Endodermal cell (in vitro differentiated cells): ENCODE results near the gene MEGF11. TPM values are rescaled to one million over a fixed set of nuclear protein-coding genes. Genes with fewer than 3 reads are reported as not detected.

ENCODE experiments used
- DNase-seq: peaks from one replicate; pipeline ENCODE4 v3.0.0-alpha.2; 2017
- H3K27ac ChIP-seq: 2 replicates; pipeline ENCODE4 v1.5.1; 2013; ENCODE audit warnings: mild to moderate bottlenecking, low read depth, low read length, moderate library complexity
- H3K27me3 ChIP-seq: 2 replicates; pipeline ENCODE4 v1.6.1; 2013; ENCODE audit warnings: mild to moderate bottlenecking, low read length, moderate library complexity; ENCODE audit not compliant: insufficient read depth, control insufficient read depth, poor library complexity, severe bottlenecking
- H3K36me3 ChIP-seq: 2 replicates; pipeline ENCODE4 v1.7.0; 2013; ENCODE audit warnings: mild to moderate bottlenecking, low read length, moderate library complexity; ENCODE audit not compliant: control insufficient read depth, insufficient read depth
- H3K4me1 ChIP-seq: one replicate; pipeline ENCODE4 v1.7.0; 2013; ENCODE audit warnings: low read length; ENCODE audit not compliant: control insufficient read depth, insufficient read depth
- H3K4me3 ChIP-seq: 2 replicates; pipeline ENCODE4 v1.5.1; 2013; ENCODE audit warnings: mild to moderate bottlenecking, low read length, moderate library complexity
- H3K9ac ChIP-seq: 2 replicates; pipeline ENCODE4 v1.6.1; 2013; ENCODE audit warnings: mild to moderate bottlenecking, low read length, moderate library complexity; ENCODE audit not compliant: poor library complexity, severe bottlenecking; ENCODE audit errors: extremely low read depth
- H3K9me3 ChIP-seq: 2 replicates; pipeline ENCODE4 v1.6.1; 2013; ENCODE audit warnings: mild to moderate bottlenecking, low read length, moderate library complexity; ENCODE audit not compliant: control insufficient read depth
- H3K27ac Mint-ChIP-seq: 2 replicates; pipeline ENCODE4 v1.8.0; 2020; ENCODE audit warnings: mixed read lengths
- H3K27me3 Mint-ChIP-seq: 2 replicates; pipeline ENCODE4 v1.8.0; 2021; ENCODE audit warnings: mild to moderate bottlenecking, mixed read lengths; ENCODE audit not compliant: insufficient read depth
- H3K36me3 Mint-ChIP-seq: 2 replicates; pipeline ENCODE4 v1.8.0; 2020; ENCODE audit warnings: low read depth, mixed read lengths
- H3K4me1 Mint-ChIP-seq: 2 replicates; pipeline ENCODE4 v1.8.0; 2020; ENCODE audit warnings: mixed read lengths
- H3K4me3 Mint-ChIP-seq: 2 replicates; pipeline ENCODE4 v1.8.0; 2020; ENCODE audit warnings: mild to moderate bottlenecking, moderate library complexity, mixed read lengths
- H3K9me3 Mint-ChIP-seq: 2 replicates; pipeline ENCODE4 v1.8.0; 2020; ENCODE audit warnings: mild to moderate bottlenecking, mixed read lengths
- WGBS, 2 experiments: methylation state at CpG; one replicate each; pipeline versions ENCODE4 v1.1.5 to v1.1.7; 2013; ENCODE audit warnings: missing lambda C conversion rate in 2 of 2, mixed read lengths in 1 of 2; ENCODE audit not compliant: insufficient coverage in 1 of 2, insufficient read length in 1 of 2; 5-methylcytosine and 5-hydroxymethylcytosine counted together
- total RNA-seq, 2 donors: library from RNA; stranded (reverse); fragmentation: NEBNext Ultra II Directional in 1 of 2; extraction: Animal tissue kit (Norgen Biotek cat#: 25700) in 1 of 2; gene quantifications; 2 replicates in 1 of 2; 3 replicates in 1 of 2; pipeline ENCODE4 v1.2.1, GENCODE V29; 2021
- TF ChIP-seq, protein P1 (sequence below): fragments of 200-600 bp; sonication (generic); conservative IDR thresholded peaks from 2 replicates; pipeline ENCODE4 v1.5.0; 2021; ENCODE audit warnings: antibody characterized with exemption, mild to moderate bottlenecking

The MEGF11 gene
- total RNA-seq, 2 donors from 2014 or later = 0.73 to 1.2 TPM

DNA sequence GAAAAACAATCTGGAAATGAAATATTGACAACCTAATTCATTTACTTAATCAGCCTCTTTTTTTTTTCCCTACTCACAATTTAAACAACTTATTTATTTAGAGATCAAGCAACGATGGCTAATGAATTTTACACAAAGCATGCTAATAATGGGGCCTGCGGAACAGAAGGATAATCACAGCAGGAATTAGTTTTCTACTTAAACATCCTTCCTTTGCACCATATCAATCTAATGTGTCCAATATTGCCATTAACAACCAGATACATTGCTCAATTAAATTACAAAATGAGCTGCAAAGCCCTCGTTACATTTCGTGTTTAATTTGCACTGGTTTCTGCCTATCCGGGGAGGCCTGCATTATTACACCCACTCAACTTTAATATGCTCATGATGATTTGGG, 285.0 kb downstream of the MEGF11 start:
- no peaks in the 10 kb centered on the region for H3K27me3 Mint-ChIP-seq
- 94 to 95% methylated on average over 5 of the region's 5 CpGs for WGBS, 2 experiments

DNA sequence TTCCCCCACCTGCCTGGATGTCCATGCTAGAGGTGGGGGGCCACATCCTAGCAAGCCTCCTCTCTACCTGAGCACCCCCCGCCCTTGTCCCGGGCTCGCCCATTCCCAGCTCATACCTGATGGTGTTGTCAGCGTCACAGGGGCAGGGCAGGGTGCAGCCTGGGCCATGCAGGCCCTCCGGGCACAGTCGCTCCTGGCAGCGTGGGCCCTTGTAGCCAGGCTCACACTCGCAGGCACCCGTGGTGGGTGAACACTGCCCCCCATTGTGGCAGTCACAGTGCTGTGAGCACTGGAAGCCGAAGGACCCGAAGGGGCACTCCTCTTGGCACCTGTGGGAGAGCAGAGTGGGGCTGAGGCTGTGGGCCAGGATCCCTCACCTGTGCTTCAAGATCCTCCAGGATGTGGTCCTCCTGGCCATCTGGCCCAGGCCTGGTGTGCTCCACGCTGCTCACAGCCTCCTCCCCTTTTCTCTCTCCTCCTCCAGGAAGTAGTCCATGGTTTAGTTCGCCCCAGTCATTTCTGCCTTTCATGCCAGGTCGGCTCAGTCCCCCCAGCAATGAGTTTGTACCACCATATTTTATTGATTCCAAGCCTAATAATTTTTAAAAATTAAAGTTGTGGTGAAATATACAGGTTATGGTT, 288.6 kb downstream of the MEGF11 start:
- H3K9me3 Mint-ChIP-seq = no peaks in the 10 kb centered on the region
- H3K4me1 Mint-ChIP-seq = no peaks in the 10 kb centered on the region
- no peaks in the 10 kb centered on the region for H3K4me1 ChIP-seq
- no peaks in the 10 kb centered on the region for H3K36me3 ChIP-seq
- H3K9me3 ChIP-seq = no peaks in the 10 kb centered on the region
- no peak overlapping the region for H3K4me3 Mint-ChIP-seq
- no peaks in the 10 kb centered on the region for H3K36me3 Mint-ChIP-seq
- H3K4me3 ChIP-seq = no peak overlapping the region
- WGBS, 2 experiments = 80 to 93% methylated on average over 1 to 14 of the region's 14 CpGs
- no peak overlapping the region for H3K27ac Mint-ChIP-seq
- no peak overlapping the region for H3K9ac ChIP-seq
- TF ChIP-seq, protein P1, sequence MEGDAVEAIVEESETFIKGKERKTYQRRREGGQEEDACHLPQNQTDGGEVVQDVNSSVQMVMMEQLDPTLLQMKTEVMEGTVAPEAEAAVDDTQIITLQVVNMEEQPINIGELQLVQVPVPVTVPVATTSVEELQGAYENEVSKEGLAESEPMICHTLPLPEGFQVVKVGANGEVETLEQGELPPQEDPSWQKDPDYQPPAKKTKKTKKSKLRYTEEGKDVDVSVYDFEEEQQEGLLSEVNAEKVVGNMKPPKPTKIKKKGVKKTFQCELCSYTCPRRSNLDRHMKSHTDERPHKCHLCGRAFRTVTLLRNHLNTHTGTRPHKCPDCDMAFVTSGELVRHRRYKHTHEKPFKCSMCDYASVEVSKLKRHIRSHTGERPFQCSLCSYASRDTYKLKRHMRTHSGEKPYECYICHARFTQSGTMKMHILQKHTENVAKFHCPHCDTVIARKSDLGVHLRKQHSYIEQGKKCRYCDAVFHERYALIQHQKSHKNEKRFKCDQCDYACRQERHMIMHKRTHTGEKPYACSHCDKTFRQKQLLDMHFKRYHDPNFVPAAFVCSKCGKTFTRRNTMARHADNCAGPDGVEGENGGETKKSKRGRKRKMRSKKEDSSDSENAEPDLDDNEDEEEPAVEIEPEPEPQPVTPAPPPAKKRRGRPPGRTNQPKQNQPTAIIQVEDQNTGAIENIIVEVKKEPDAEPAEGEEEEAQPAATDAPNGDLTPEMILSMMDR = no peak
- H3K27ac ChIP-seq = no peak overlapping the region
- no peaks in the 10 kb centered on the region for H3K27me3 Mint-ChIP-seq
- DNase-seq = no peak
- H3K27me3 ChIP-seq = no peaks in the 10 kb centered on the region

More for the DNA sequence above, 285.0 kb downstream of the MEGF11 start:
- no peaks in the 10 kb centered on the region for H3K9me3 ChIP-seq
- H3K27ac ChIP-seq = no peak overlapping the region
- H3K27me3 ChIP-seq = no peaks in the 10 kb centered on the region
- Mint-ChIP-seq H3K36me3 (no peaks in the 10 kb centered on the region), H3K27ac (no peak overlapping the region), H3K9me3 (no peaks in the 10 kb centered on the region), H3K4me3 (no peak overlapping the region), H3K4me1 (no peaks in the 10 kb centered on the region)
- no peaks in the 10 kb centered on the region for H3K36me3 ChIP-seq
- no peak overlapping the region for H3K4me3 ChIP-seq
- DNase-seq = no peak
- no peaks in the 10 kb centered on the region for H3K4me1 ChIP-seq
- TF ChIP-seq, protein P1 = no peak
- no peak overlapping the region for H3K9ac ChIP-seq

DNA sequence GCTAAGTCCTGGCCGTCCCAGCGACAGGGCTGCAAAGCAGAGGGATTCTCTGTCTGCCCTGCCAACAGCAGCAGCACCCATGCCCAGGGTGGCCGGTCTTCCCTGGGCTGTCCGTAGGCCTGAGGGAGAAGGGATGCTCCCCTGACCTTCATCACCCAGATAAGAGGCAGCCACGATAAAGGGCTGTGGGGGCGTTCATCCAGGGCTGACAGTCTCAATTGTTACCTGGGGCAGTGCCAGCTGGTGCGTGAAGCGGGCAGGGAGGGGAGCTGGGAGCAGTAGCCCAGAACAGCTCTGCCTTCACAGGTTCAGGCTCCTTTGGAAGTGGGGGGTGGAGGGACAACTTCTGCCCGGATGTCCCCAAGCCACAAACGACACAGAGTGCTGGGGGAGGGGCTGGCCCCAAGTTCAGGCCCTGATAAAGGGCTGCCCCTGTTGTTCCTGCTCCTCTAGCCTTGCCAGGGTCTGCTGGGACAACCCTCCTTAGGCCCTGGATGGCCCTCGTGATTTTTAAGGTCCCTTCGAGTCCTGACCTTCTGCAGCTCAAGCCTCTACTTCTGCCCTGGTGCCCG, 289.6 kb downstream of the MEGF11 start:
- Histone ChIP-seq H3K4me3 (no peak overlapping the region), H3K4me1 (no peaks in the 10 kb centered on the region), H3K27me3 (no peaks in the 10 kb centered on the region), H3K27ac (no peak overlapping the region), H3K36me3 (no peaks in the 10 kb centered on the region), H3K9ac (no peak overlapping the region), H3K9me3 (no peaks in the 10 kb centered on the region)
- no peaks in the 10 kb centered on the region for H3K9me3 Mint-ChIP-seq
- no peak overlapping the region for H3K4me3 Mint-ChIP-seq
- WGBS, 2 experiments = 81 to 100% methylated on average over 3 to 13 of the region's 13 CpGs
- no peaks in the 10 kb centered on the region for H3K4me1 Mint-ChIP-seq
- no peaks in the 10 kb centered on the region for H3K27me3 Mint-ChIP-seq
- H3K27ac Mint-ChIP-seq = no peak overlapping the region
- H3K36me3 Mint-ChIP-seq = no peaks in the 10 kb centered on the region
- TF ChIP-seq, protein P1 = no peak
- no peak for DNase-seq
